SK-N-SH (cell line): ENCODE results near the gene ABHD1. TPM values are rescaled to one million over a fixed set of nuclear protein-coding genes. Genes with fewer than 3 reads are reported as not detected.

Experiments
- CTCF ChIA-PET: fragments of 300-600, 350-600 bp; formaldehyde crosslinking; extraction: SDS; loops from one replicate; lab custom pipeline; 2021; lab: Yijun Ruan, JAX
- POLR2A ChIA-PET: fragments of 350-600 bp; sonication (Branson Sonifier 250); formaldehyde crosslinking; extraction: SDS; loops from one replicate; lab custom pipeline; 2020; ENCODE audit warnings: antibody characterized with exemption, inconsistent platforms; lab: Yijun Ruan, JAX
- DNase-seq: peaks from one replicate; pipeline ENCODE4 v3.0.0; 2012
- H2AFZ ChIP-seq: fragments of 200-600 bp; sonication (generic); 2 replicates; pipeline ENCODE4 v1.8.1; 2016; ENCODE audit warnings: antibody characterized with exemption, mild to moderate bottlenecking, low read depth
- H3F3A ChIP-seq: fragments of 200-600 bp; sonication (generic); replicated peaks from 2 replicates; pipeline ENCODE3; 2016; ENCODE audit warnings: antibody characterized with exemption, mild to moderate bottlenecking; ENCODE audit not compliant: insufficient read depth
- H3K27ac ChIP-seq, 2 experiments: fragments of 200-500 bp in 1 of 2; fragments of 200-600 bp in 1 of 2; sonication (Bioruptor generic) in 1 of 2; sonication (generic), shearing (Covaris generic) in 1 of 2; 2 replicates each; pipeline versions ENCODE4 v1.5.1 to v1.6.1; 2014 to 2016; ENCODE audit warnings: low read depth in 2 of 2, inconsistent platforms in 1 of 2, low read length in 1 of 2, mild to moderate bottlenecking in 1 of 2, mixed read lengths in 1 of 2
- H3K27me3 ChIP-seq: fragments of 200-600 bp; sonication (generic), shearing (Covaris generic); 2 replicates; pipeline ENCODE4 v1.6.1; 2016; ENCODE audit warnings: mixed run types; ENCODE audit not compliant: insufficient read depth
- H3K36me3 ChIP-seq, 2 experiments: fragments of 200-500 bp in 1 of 2; fragments of 200-600 bp in 1 of 2; sonication (Bioruptor generic) in 1 of 2; sonication (generic) in 1 of 2; replicated peaks in 1 of 2; 2 replicates each; pipeline versions ENCODE3 to v1.5.1; 2014 to 2016; ENCODE audit warnings: low read length in 1 of 2, mild to moderate bottlenecking in 1 of 2; ENCODE audit not compliant: insufficient read depth in 2 of 2, control insufficient read depth in 1 of 2
- H3K4me1 ChIP-seq, 2 experiments: fragments of 200-500 bp in 1 of 2; fragments of 200-600 bp in 1 of 2; sonication (Bioruptor generic) in 1 of 2; sonication (generic), shearing (Covaris generic) in 1 of 2; 2 replicates each; pipeline versions ENCODE4 v1.5.1 to v1.6.1; 2014 to 2016; ENCODE audit warnings: low read depth in 1 of 2, low read length in 1 of 2, mixed run types in 1 of 2; ENCODE audit not compliant: insufficient read depth in 2 of 2, control insufficient read depth in 1 of 2
- H3K4me2 ChIP-seq: fragments of 200-600 bp; sonication (generic), shearing (Covaris generic); 2 replicates; pipeline ENCODE4 v1.6.1; 2017; ENCODE audit warnings: mixed run types
- H3K4me3 ChIP-seq, 2 experiments: fragments of 200-500 bp in 1 of 2; fragments of 200-600 bp in 1 of 2; sonication (Bioruptor generic) in 1 of 2; sonication (generic), shearing (Covaris generic) in 1 of 2; 2 replicates each; pipeline versions ENCODE4 v1.5.1 to v1.8.1; 2014 to 2016; ENCODE audit warnings: low read depth in 2 of 2, inconsistent platforms in 1 of 2, low read length in 1 of 2, mild to moderate bottlenecking in 1 of 2, mixed read lengths in 1 of 2, moderate library complexity in 1 of 2
- H3K79me2 ChIP-seq: fragments of 200-600 bp; sonication (generic); 2 replicates; pipeline ENCODE4 v1.8.1; 2017; ENCODE audit warnings: mild to moderate bottlenecking; ENCODE audit not compliant: insufficient read depth
- H3K9ac ChIP-seq: fragments of 200-600 bp; sonication (generic); 2 replicates; pipeline ENCODE4 v1.6.1; 2017; ENCODE audit warnings: mixed run types
- H3K9me2 ChIP-seq: fragments of 200-600 bp; sonication (generic); 2 replicates; pipeline ENCODE4 v1.6.1; 2017; ENCODE audit warnings: mixed run types
- H3K9me3 ChIP-seq: fragments of 200-600 bp; sonication (generic); 2 replicates; pipeline ENCODE4 v1.6.1; 2017; ENCODE audit warnings: mixed run types, mild to moderate bottlenecking, moderate library complexity
- H4K20me1 ChIP-seq: fragments of 200-600 bp; sonication (generic); 2 replicates; pipeline ENCODE4 v1.6.1; 2017; ENCODE audit warnings: mild to moderate bottlenecking, mixed run types; ENCODE audit not compliant: insufficient read depth
- FOSL2 ChIP-seq: IDR thresholded peaks from 2 replicates; pipeline ENCODE4 v1.4.0; 2012; ENCODE audit warnings: low read depth, mild to moderate bottlenecking, moderate library complexity, borderline replicate concordance
- FOXJ3 ChIP-seq: sonication (generic); formaldehyde crosslinking; IDR thresholded peaks from 2 replicates; pipeline ENCODE4 v1.5.1; 2020; ENCODE audit warnings: mild to moderate bottlenecking, missing genetic modification reagents
- GABPA ChIP-seq: IDR thresholded peaks from 2 replicates; pipeline ENCODE4 v1.4.0; 2012; ENCODE audit warnings: low read depth, mild to moderate bottlenecking
- GATA2 ChIP-seq: sonication (generic); formaldehyde crosslinking; IDR thresholded peaks from 2 replicates; pipeline ENCODE4 v1.5.0; 2020; ENCODE audit warnings: mild to moderate bottlenecking, missing genetic modification reagents
- NRF1 ChIP-seq: IDR thresholded peaks from 2 replicates; pipeline ENCODE4 v1.6.1; 2012; ENCODE audit warnings: low read depth, mild to moderate bottlenecking, low read length
- RFX5 ChIP-seq: IDR thresholded peaks from 2 replicates; pipeline ENCODE4 v1.6.1; 2012; ENCODE audit warnings: mild to moderate bottlenecking, improper control_type of control experiment, low read length
- SIN3A ChIP-seq: IDR thresholded peaks from 2 replicates; pipeline ENCODE4 v1.6.1; 2012; ENCODE audit warnings: low read depth, mild to moderate bottlenecking, low read length, moderate library complexity, borderline replicate concordance
- TEAD4 ChIP-seq: IDR thresholded peaks from 2 replicates; pipeline ENCODE4 v1.4.0; 2012; ENCODE audit warnings: mild to moderate bottlenecking, borderline replicate concordance; ENCODE audit not compliant: insufficient read depth
- WGBS: methylation state at CpG from one replicate; pipeline ENCODE4 v1.1.6; 2017; ENCODE audit warnings: low lambda C conversion rate; 5-methylcytosine and 5-hydroxymethylcytosine counted together
- polyA plus RNA-seq, 3 experiments: library from polyadenylated mRNA; depleted of rRNA; stranded (reverse); fragments of >200 nt; gene quantifications; 2 replicates each; pipeline ENCODE4 v1.2.3, GENCODE V29; 2012
- TF ChIP-seq, protein P1 (sequence below): fragments of 200-600 bp; sonication (generic); IDR thresholded peaks from 2 replicates; pipeline ENCODE4 v1.6.1; 2017; ENCODE audit warnings: antibody characterized with exemption, mild to moderate bottlenecking, moderate library complexity
- TF ChIP-seq, protein P2 (sequence below): IDR thresholded peaks from 2 replicates; pipeline ENCODE4 v1.6.1; 2012; ENCODE audit warnings: mild to moderate bottlenecking, low read depth, low read length, moderate library complexity
- TF ChIP-seq, protein P3 (sequence below): fragments of 150-350 bp; IDR thresholded peaks from 2 replicates; pipeline ENCODE4 v1.6.1; 2016; ENCODE audit warnings: mild to moderate bottlenecking, low read depth, low read length

The ABHD1 gene
- polyA plus RNA-seq, 1 of the 3 experiments (the other 2 are of a cell fraction): 3.3 TPM

DNA sequence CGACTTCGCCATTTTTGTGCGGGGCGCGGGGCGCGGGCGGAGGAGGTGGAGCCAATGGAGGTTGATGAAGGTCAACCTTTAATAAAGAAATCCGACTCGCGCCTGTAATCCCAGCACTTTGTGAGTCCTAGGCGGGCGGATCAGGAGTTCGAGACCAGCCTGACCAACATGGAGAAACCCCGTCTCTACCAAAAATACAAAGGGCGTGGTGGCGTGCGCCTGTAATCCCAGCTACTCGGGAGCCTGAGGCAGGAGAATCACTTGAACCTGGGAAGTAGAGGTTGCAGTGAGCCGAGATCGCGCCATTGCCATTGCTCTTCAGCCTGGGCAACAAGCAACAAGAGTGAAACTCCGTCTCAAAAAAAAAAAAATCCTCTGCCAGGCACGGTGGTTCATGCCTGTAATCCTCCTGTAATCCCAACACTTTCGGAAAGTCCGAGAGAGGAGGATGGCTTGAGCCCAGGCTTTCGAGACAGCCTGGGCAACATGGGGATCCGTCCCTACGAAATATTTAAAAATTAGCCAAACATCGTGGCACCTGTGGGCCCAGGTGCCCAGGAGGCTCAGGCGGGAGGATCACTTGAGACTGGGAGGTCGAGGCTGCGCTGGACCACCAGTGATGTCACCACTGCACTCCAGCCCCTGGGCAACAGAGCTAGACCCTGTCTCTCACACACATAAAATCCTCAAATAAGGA lies 11.3 kb downstream of the ABHD1 start:
- TF ChIP-seq GATA2 (CRISPR knock-in tag): no peak
- TF ChIP-seq GABPA: 0 out of 2 replicates have a peak, but pooled peaks have one; percentile 41
- no peak for DNase-seq
- peak overlapping the region; percentile 80; the same call in 1 of the 2 replicates for H2AFZ ChIP-seq
- no peak overlapping the region for H3K27ac ChIP-seq
- H3F3A ChIP-seq: no peaks in the 10 kb centered on the region
- no peak overlapping the region for H3K9ac ChIP-seq
- H3K27me3 ChIP-seq: 0 out of 2 replicates have a peak, but pooled peaks cover 9% of the 10 kb centered on the region
- no peaks in the 10 kb centered on the region for H3K9me2 ChIP-seq
- WGBS: 62% methylated on average over 32 of the region's 33 CpGs
- ChIA-PET CTCF (interaction anchor here (1.2 to 6.3 kb wide), 9 partner anchors 8 to 145 kb away, joined by 3 to 43 read pairs (median 11); partner anchors contain the start of gene ABHD1), POLR2A (interaction anchor here (0.9 to 2.6 kb wide), 4 partner anchors 11 to 57 kb away, joined by 3 to 18 read pairs (median 4); partner anchors contain the start of gene ABHD1)
- H3K36me3 ChIP-seq: peaks cover 9 to 28% of the 10 kb centered on the region in 2 experiments
- H4K20me1 ChIP-seq: peaks cover 9% of the 10 kb centered on the region; the same call in 1 of the 2 replicates
- H3K4me1 ChIP-seq: peaks cover 7 to 14% of the 10 kb centered on the region in 2 experiments; a peak in 3 of 4 replicates
- H3K4me3 ChIP-seq: peak overlapping the region in 1 of 2 experiments; percentile 97; a peak in 1 of 4 replicates
- H3K79me2 ChIP-seq: peaks cover 21% of the 10 kb centered on the region
- H3K9me3 ChIP-seq: no peaks in the 10 kb centered on the region
- H3K4me2 ChIP-seq: 0 out of 2 replicates have a peak overlapping the region, but pooled peaks have one; percentile 91

DNA sequence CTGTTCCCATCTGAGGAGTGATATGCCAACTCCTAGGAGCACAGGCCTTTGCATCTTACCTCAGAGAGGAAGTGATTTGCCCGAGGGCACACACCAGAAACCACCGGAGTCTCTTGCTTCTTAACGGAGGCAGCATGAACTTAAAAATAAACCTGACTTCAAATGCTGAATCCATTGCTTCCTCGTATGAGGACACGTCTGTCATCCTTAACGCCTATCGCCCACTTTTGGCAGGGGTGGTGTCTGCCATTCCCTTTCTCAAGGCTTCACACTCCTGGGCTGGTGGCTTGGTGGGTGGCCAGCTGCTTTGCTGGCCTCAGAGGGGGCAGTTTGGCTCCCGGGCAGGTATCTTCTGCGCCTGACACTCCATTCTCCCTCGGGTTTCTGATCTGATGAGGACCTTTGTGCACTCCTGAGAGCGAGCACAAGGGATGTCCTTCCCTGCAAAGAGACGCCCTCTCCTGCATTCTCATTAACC lies 11.9 kb downstream of the ABHD1 start:
- 0 out of 2 replicates have a peak overlapping the region, but pooled peaks have one; percentile 27 for H2AFZ ChIP-seq
- ChIA-PET POLR2A (interaction anchor here (2.6 kb wide), 1 partner anchor 12 kb away, joined by 18 read pairs; the partner anchor contains the start of gene ABHD1), CTCF (interaction anchor here (4.8 to 6.3 kb wide), 2 partner anchors 36 to 56 kb away, joined by 29 to 43 read pairs; no protein-coding TSS in a partner anchor)
- H3K4me2 ChIP-seq: no peak overlapping the region
- peaks cover 21% of the 10 kb centered on the region for H3K79me2 ChIP-seq
- no peaks in the 10 kb centered on the region for H3K9me3 ChIP-seq
- peaks cover 7 to 14% of the 10 kb centered on the region in 2 experiments; a peak in 3 of 4 replicates for H3K4me1 ChIP-seq
- H3K27ac ChIP-seq: no peak overlapping the region
- no peak for TF ChIP-seq NRF1
- TF ChIP-seq SIN3A: no peak
- TF ChIP-seq, protein P1, sequence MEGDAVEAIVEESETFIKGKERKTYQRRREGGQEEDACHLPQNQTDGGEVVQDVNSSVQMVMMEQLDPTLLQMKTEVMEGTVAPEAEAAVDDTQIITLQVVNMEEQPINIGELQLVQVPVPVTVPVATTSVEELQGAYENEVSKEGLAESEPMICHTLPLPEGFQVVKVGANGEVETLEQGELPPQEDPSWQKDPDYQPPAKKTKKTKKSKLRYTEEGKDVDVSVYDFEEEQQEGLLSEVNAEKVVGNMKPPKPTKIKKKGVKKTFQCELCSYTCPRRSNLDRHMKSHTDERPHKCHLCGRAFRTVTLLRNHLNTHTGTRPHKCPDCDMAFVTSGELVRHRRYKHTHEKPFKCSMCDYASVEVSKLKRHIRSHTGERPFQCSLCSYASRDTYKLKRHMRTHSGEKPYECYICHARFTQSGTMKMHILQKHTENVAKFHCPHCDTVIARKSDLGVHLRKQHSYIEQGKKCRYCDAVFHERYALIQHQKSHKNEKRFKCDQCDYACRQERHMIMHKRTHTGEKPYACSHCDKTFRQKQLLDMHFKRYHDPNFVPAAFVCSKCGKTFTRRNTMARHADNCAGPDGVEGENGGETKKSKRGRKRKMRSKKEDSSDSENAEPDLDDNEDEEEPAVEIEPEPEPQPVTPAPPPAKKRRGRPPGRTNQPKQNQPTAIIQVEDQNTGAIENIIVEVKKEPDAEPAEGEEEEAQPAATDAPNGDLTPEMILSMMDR: no peak
- TF ChIP-seq, protein P2, sequence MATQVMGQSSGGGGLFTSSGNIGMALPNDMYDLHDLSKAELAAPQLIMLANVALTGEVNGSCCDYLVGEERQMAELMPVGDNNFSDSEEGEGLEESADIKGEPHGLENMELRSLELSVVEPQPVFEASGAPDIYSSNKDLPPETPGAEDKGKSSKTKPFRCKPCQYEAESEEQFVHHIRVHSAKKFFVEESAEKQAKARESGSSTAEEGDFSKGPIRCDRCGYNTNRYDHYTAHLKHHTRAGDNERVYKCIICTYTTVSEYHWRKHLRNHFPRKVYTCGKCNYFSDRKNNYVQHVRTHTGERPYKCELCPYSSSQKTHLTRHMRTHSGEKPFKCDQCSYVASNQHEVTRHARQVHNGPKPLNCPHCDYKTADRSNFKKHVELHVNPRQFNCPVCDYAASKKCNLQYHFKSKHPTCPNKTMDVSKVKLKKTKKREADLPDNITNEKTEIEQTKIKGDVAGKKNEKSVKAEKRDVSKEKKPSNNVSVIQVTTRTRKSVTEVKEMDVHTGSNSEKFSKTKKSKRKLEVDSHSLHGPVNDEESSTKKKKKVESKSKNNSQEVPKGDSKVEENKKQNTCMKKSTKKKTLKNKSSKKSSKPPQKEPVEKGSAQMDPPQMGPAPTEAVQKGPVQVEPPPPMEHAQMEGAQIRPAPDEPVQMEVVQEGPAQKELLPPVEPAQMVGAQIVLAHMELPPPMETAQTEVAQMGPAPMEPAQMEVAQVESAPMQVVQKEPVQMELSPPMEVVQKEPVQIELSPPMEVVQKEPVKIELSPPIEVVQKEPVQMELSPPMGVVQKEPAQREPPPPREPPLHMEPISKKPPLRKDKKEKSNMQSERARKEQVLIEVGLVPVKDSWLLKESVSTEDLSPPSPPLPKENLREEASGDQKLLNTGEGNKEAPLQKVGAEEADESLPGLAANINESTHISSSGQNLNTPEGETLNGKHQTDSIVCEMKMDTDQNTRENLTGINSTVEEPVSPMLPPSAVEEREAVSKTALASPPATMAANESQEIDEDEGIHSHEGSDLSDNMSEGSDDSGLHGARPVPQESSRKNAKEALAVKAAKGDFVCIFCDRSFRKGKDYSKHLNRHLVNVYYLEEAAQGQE: no peak
- TF ChIP-seq, protein P3, sequence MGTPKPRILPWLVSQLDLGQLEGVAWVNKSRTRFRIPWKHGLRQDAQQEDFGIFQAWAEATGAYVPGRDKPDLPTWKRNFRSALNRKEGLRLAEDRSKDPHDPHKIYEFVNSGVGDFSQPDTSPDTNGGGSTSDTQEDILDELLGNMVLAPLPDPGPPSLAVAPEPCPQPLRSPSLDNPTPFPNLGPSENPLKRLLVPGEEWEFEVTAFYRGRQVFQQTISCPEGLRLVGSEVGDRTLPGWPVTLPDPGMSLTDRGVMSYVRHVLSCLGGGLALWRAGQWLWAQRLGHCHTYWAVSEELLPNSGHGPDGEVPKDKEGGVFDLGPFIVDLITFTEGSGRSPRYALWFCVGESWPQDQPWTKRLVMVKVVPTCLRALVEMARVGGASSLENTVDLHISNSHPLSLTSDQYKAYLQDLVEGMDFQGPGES: no peak
- TF ChIP-seq TEAD4: no peak
- TF ChIP-seq RFX5: no peak
- TF ChIP-seq FOXJ3: no peak
- TF ChIP-seq FOSL2: no peak
- WGBS: 95% methylated on average over 11 of the region's 12 CpGs
- DNase-seq: no peak
- H3F3A ChIP-seq: no peaks in the 10 kb centered on the region
- no peak overlapping the region for H3K9ac ChIP-seq
- 0 out of 2 replicates have a peak, but pooled peaks cover 13% of the 10 kb centered on the region for H3K27me3 ChIP-seq
- no peaks in the 10 kb centered on the region for H3K9me2 ChIP-seq
- H3K36me3 ChIP-seq: peaks cover 9 to 22% of the 10 kb centered on the region in 2 experiments
- H3K4me3 ChIP-seq: no peak overlapping the region
- H4K20me1 ChIP-seq: peaks cover 9% of the 10 kb centered on the region; the same call in 1 of the 2 replicates
